H1 (cell line): ENCODE results near the gene C1orf210. TPM values are rescaled to one million over a fixed set of nuclear protein-coding genes. Genes with fewer than 3 reads are reported as not detected.

Experiments
- CTCF ChIA-PET: fragments of 300-600 bp; sonication (Branson Sonifier 250); formaldehyde crosslinking; loops from one replicate; lab custom pipeline; 2021; ENCODE audit not compliant: partially characterized antibody; lab: Charles Lee
- POLR2A ChIA-PET: fragments of 300-600 bp; sonication (Branson Sonifier 250); formaldehyde crosslinking; loops from one replicate; lab custom pipeline; 2021; ENCODE audit warnings: inconsistent platforms; ENCODE audit not compliant: partially characterized antibody; lab: Charles Lee
- DNase-seq, 2 experiments: peaks; one replicate each; pipeline versions ENCODE4 v3.0.0 to v3.0.0-alpha.2; 2010 to 2022; ENCODE audit warnings: low spot score in 2 of 2, low read depth in 1 of 2, mixed read lengths in 1 of 2
- FAIRE-seq: peaks from 2 replicates; lab custom pipeline; 2011; peaks lifted over from hg19 to GRCh38; lab: Jason Lieb, UNC
- H2AFZ ChIP-seq: 2 replicates; pipeline ENCODE4 v1.8.1; 2012; ENCODE audit warnings: low read length, inconsistent platforms
- H2AK5ac ChIP-seq: 2 replicates; pipeline ENCODE4 v1.6.1; 2013; ENCODE audit warnings: low read depth, low read length
- H2BK120ac ChIP-seq: replicated peaks from 2 replicates; pipeline ENCODE3; 2013; ENCODE audit warnings: low read depth, low read length, inconsistent platforms
- H2BK12ac ChIP-seq: 2 replicates; pipeline ENCODE4 v1.6.1; 2013; ENCODE audit warnings: low read depth, low read length
- H2BK15ac ChIP-seq: 2 replicates; pipeline ENCODE4 v1.6.1; 2013; ENCODE audit warnings: low read length
- H2BK20ac ChIP-seq: 2 replicates; pipeline ENCODE4 v1.6.1; 2013; ENCODE audit warnings: low read length
- H2BK5ac ChIP-seq: 2 replicates; pipeline ENCODE4 v1.6.1; 2013; ENCODE audit warnings: low read depth, low read length
- H3K14ac ChIP-seq: 2 replicates; pipeline ENCODE4 v1.6.1; 2013; ENCODE audit warnings: inconsistent platforms; ENCODE audit not compliant: insufficient read length
- H3K18ac ChIP-seq: 2 replicates; pipeline ENCODE4 v1.6.1; 2013; ENCODE audit warnings: low read length; ENCODE audit errors: extremely low read depth
- H3K23ac ChIP-seq: 2 replicates; pipeline ENCODE4 v1.6.1; 2013; ENCODE audit warnings: inconsistent platforms; ENCODE audit not compliant: insufficient read length
- H3K23me2 ChIP-seq: 2 replicates; pipeline ENCODE4 v1.6.1; 2013; ENCODE audit warnings: low read depth, low read length
- H3K27ac ChIP-seq: 2 replicates; pipeline ENCODE4 v1.6.1; 2011; ENCODE audit warnings: low read depth, low read length, inconsistent platforms
- H3K27me3 ChIP-seq, 4 experiments: replicated peaks in 1 of 4; 1 replicate in 1 of 4; 2 replicates in 3 of 4; pipeline versions ENCODE4 v1.6.1 to v1.8.1; 2011 to 2013; ENCODE audit warnings: low read length in 3 of 4, mild to moderate bottlenecking in 3 of 4, inconsistent platforms in 2 of 4, mixed read lengths in 2 of 4, moderate library complexity in 1 of 4; ENCODE audit not compliant: control insufficient read depth in 3 of 4, insufficient read depth in 3 of 4; ENCODE audit errors: extremely low read depth in 1 of 4
- H3K36me3 ChIP-seq, 4 experiments: 2 replicates each; pipeline versions ENCODE4 v1.6.1 to v1.8.1; 2011 to 2013; ENCODE audit warnings: mild to moderate bottlenecking in 4 of 4, low read length in 3 of 4, moderate library complexity in 2 of 4, control low read depth in 1 of 4, inconsistent platforms in 1 of 4; ENCODE audit not compliant: insufficient read depth in 4 of 4, control insufficient read depth in 2 of 4
- H3K4ac ChIP-seq: replicated peaks from 2 replicates; pipeline ENCODE3; 2013; ENCODE audit warnings: low read length, low read depth, mixed read lengths, inconsistent platforms; ENCODE audit not compliant: insufficient read length
- H3K4me1 ChIP-seq, 4 experiments: replicated peaks in 1 of 4; 1 replicate in 1 of 4; 2 replicates in 3 of 4; pipeline versions ENCODE4 v1.6.1 to v1.8.1; 2011 to 2013; ENCODE audit warnings: low read length in 3 of 4, inconsistent platforms in 2 of 4, mixed read lengths in 1 of 4; ENCODE audit not compliant: insufficient read depth in 4 of 4, control insufficient read depth in 3 of 4
- H3K4me2 ChIP-seq, 2 experiments: 2 replicates each; pipeline versions ENCODE4 v1.6.1 to v1.8.1; 2011 to 2013; ENCODE audit warnings: low read depth in 2 of 2, low read length in 2 of 2, control low read depth in 1 of 2, inconsistent platforms in 1 of 2, mild to moderate bottlenecking in 1 of 2; ENCODE audit not compliant: insufficient read depth in 1 of 2
- H3K4me3 ChIP-seq, 4 experiments: fragments of 200-600, 300-600 bp in 1 of 4; sonication (generic), shearing (Covaris generic), sonication (Bioruptor Twin) in 1 of 4; 2 replicates each; pipeline versions ENCODE4 v1.5.1 to v1.8.1; 2011 to 2016; ENCODE audit warnings: low read length in 4 of 4, low read depth in 3 of 4, control low read depth in 2 of 4, inconsistent platforms in 2 of 4, mild to moderate bottlenecking in 2 of 4, mixed read lengths in 1 of 4, moderate library complexity in 1 of 4; ENCODE audit not compliant: insufficient read depth in 2 of 4; ENCODE audit errors: extremely low read depth in 1 of 4
- H3K56ac ChIP-seq: replicated peaks from 2 replicates; pipeline ENCODE3; 2013; ENCODE audit warnings: low read depth, mild to moderate bottlenecking, mixed read lengths, low read length, inconsistent platforms; ENCODE audit not compliant: insufficient read length
- H3K79me1 ChIP-seq: 2 replicates; pipeline ENCODE4 v1.6.1; 2013; ENCODE audit warnings: low read depth, low read length, control low read depth
- H3K79me2 ChIP-seq, 2 experiments: 2 replicates each; pipeline versions ENCODE4 v1.6.1 to v1.8.1; 2012 to 2013; ENCODE audit warnings: low read length in 2 of 2, mild to moderate bottlenecking in 2 of 2, inconsistent platforms in 1 of 2; ENCODE audit not compliant: insufficient read depth in 2 of 2, control insufficient read depth in 1 of 2
- H3K9ac ChIP-seq, 4 experiments: replicated peaks in 1 of 4; 1 replicate in 1 of 4; 2 replicates in 3 of 4; pipeline versions ENCODE4 v1.6.1 to v1.8.1; 2011 to 2013; ENCODE audit warnings: low read depth in 3 of 4, low read length in 3 of 4, control low read depth in 2 of 4, mild to moderate bottlenecking in 2 of 4, moderate library complexity in 2 of 4, inconsistent platforms in 1 of 4; ENCODE audit errors: extremely low read depth in 1 of 4
- H3K9me3 ChIP-seq, 2 experiments: 2 replicates each; pipeline versions ENCODE4 v1.6.1 to v1.8.1; 2012 to 2013; ENCODE audit warnings: mild to moderate bottlenecking in 2 of 2, moderate library complexity in 2 of 2, control low read depth in 1 of 2, inconsistent platforms in 1 of 2, low read depth in 1 of 2, low read length in 1 of 2, mixed read lengths in 1 of 2; ENCODE audit not compliant: insufficient read depth in 2 of 2
- H4K20me1 ChIP-seq, 2 experiments: replicated peaks in 1 of 2; 2 replicates each; pipeline versions ENCODE3 to v1.8.1; 2011 to 2013; ENCODE audit warnings: inconsistent platforms in 2 of 2, low read length in 2 of 2, mild to moderate bottlenecking in 1 of 2; ENCODE audit not compliant: insufficient read depth in 2 of 2, control insufficient read depth in 1 of 2
- H4K5ac ChIP-seq: 2 replicates; pipeline ENCODE4 v1.6.1; 2013; ENCODE audit warnings: low read length, low read depth, mixed read lengths, inconsistent platforms; ENCODE audit not compliant: insufficient read length
- H4K8ac ChIP-seq: 2 replicates; pipeline ENCODE4 v1.8.0; 2013; ENCODE audit warnings: mild to moderate bottlenecking, moderate library complexity, low read length, inconsistent platforms; ENCODE audit not compliant: insufficient read depth; ENCODE audit errors: extremely low read depth
- H4K91ac ChIP-seq: replicated peaks from 2 replicates; pipeline ENCODE3; 2013; ENCODE audit warnings: low read length, mixed read lengths, inconsistent platforms; ENCODE audit not compliant: insufficient read length
- CBX8 ChIP-seq: fragments of 300-800, 300-1000 bp; sonication (generic); IDR thresholded peaks from 2 replicates; pipeline ENCODE4 v1.7.1; 2016; ENCODE audit warnings: low read depth, low read length, borderline replicate concordance
- WGBS, 2 experiments: shearing (Covaris generic) in 1 of 2; methylation state at CpG; one replicate each; pipeline versions ENCODE4 v1.1.6 to v1.1.7; 2013 to 2015; ENCODE audit warnings: low lambda C conversion rate in 2 of 2, mixed read lengths in 2 of 2, inconsistent platforms in 1 of 2, low coverage in 1 of 2, missing lambda C conversion rate in 1 of 2; ENCODE audit not compliant: insufficient replicate concordance in 2 of 2, insufficient coverage in 1 of 2, insufficient read length in 1 of 2; ENCODE audit errors: extremely low coverage in 1 of 2, missing lambda C conversion rate in 1 of 2; 5-methylcytosine and 5-hydroxymethylcytosine counted together
- polyA plus RNA-seq, 7 experiments: library from polyadenylated mRNA; depleted of rRNA in 3 of 7; stranded (reverse) in 5 of 7; unstranded in 2 of 7; fragments of >200 nt in 5 of 7; fragments of 200-250 nt in 2 of 7; gene quantifications; 1 replicate in 5 of 7; 2 replicates in 1 of 7; 4 replicates in 1 of 7; pipeline versions ENCODE4 v1.2.1 to v1.2.3, GENCODE V29; 2011 to 2013; ENCODE audit warnings: missing spikeins in 2 of 7, mixed read lengths in 2 of 7
- total RNA-seq: library from RNA; stranded (reverse); fragmentation: NEBNext Ultra II Directional; extraction: Animal tissue kit (Norgen Biotek cat#: 25700); gene quantifications from 2 replicates; pipeline ENCODE4 v1.2.1, GENCODE V29; 2021
- TF ChIP-seq, protein P1 (sequence below): IDR thresholded peaks from 2 replicates; pipeline ENCODE4 v1.6.1; 2012; ENCODE audit warnings: low read length, inconsistent platforms
- TF ChIP-seq, protein P2 (sequence below), 3 experiments: IDR thresholded peaks; 1 replicate in 2 of 3; 2 replicates in 1 of 3; pipeline versions ENCODE4 v1.5.1 to v1.6.1; 2011; ENCODE audit warnings: low read length in 3 of 3, mild to moderate bottlenecking in 3 of 3, inconsistent platforms in 2 of 3, low read depth in 1 of 3, moderate library complexity in 1 of 3; ENCODE audit not compliant: insufficient read depth in 1 of 3; ENCODE audit errors: control extremely low read depth in 1 of 3

Gene C1orf210
- total and polyA plus RNA-seq, 2 of the 8 experiments (the other 6 are each of a cell fraction or from before 2014, with no cell fraction given), result 12.0 to 27.9 TPM

DNA sequence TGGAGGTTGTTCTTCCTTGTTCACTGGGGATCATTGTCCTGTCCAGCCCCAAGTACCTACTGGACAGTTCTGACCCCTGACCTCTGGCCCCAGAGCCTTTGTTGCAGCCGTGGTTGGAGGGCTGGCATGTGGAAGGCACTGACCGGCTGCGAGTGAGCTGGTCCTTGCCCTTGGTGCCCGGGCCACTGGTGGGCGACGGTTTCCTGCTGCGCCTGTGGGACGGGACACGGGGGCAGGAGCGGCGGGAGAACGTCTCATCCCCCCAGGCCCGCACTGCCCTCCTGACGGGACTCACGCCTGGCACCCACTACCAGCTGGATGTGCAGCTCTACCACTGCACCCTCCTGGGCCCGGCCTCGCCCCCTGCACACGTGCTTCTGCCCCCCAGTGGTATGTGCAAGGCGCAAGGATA is 26.8 kb upstream of the C1orf210 start:
- no peak for FAIRE-seq
- no peak overlapping the region for H3K4me3 ChIP-seq
- 94% methylated on average over 19 of the region's 19 CpGs; no CpG with 5 or more reads in 1 of the 2 experiments for WGBS, 2 experiments
- TF ChIP-seq CBX8, result no peak
- TF ChIP-seq, protein P1, sequence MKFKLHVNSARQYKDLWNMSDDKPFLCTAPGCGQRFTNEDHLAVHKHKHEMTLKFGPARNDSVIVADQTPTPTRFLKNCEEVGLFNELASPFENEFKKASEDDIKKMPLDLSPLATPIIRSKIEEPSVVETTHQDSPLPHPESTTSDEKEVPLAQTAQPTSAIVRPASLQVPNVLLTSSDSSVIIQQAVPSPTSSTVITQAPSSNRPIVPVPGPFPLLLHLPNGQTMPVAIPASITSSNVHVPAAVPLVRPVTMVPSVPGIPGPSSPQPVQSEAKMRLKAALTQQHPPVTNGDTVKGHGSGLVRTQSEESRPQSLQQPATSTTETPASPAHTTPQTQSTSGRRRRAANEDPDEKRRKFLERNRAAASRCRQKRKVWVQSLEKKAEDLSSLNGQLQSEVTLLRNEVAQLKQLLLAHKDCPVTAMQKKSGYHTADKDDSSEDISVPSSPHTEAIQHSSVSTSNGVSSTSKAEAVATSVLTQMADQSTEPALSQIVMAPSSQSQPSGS, result no peak
- TF ChIP-seq, protein P2, sequence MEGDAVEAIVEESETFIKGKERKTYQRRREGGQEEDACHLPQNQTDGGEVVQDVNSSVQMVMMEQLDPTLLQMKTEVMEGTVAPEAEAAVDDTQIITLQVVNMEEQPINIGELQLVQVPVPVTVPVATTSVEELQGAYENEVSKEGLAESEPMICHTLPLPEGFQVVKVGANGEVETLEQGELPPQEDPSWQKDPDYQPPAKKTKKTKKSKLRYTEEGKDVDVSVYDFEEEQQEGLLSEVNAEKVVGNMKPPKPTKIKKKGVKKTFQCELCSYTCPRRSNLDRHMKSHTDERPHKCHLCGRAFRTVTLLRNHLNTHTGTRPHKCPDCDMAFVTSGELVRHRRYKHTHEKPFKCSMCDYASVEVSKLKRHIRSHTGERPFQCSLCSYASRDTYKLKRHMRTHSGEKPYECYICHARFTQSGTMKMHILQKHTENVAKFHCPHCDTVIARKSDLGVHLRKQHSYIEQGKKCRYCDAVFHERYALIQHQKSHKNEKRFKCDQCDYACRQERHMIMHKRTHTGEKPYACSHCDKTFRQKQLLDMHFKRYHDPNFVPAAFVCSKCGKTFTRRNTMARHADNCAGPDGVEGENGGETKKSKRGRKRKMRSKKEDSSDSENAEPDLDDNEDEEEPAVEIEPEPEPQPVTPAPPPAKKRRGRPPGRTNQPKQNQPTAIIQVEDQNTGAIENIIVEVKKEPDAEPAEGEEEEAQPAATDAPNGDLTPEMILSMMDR (IDR thresholded peaks at IDR 0.05; ENCODE audit: control extremely low read depth in 1 of 3, insufficient read depth in 1 of 3, low read depth in 1 of 3, low read length in 3 of 3), result no peak

More for the DNA sequence above, 26.8 kb upstream of the C1orf210 start:
- ChIA-PET CTCF (interaction anchor here (0.8 to 1.5 kb wide), 5 partner anchors 11 to 241 kb away, joined by 3 to 4 read pairs (median 3); no protein-coding TSS in a partner anchor), POLR2A (no interaction called here)
- Histone ChIP-seq H2BK5ac (no peak overlapping the region), H3K9ac (no peak overlapping the region), H4K20me1 (no peaks in the 10 kb centered on the region), H2BK12ac (no peak overlapping the region), H3K4ac (no peak overlapping the region), H3K36me3 (no peaks in the 10 kb centered on the region), H2BK15ac (no peak overlapping the region), H3K4me2 (no peak overlapping the region), H3K18ac (no peak overlapping the region), H3K4me1 (no peaks in the 10 kb centered on the region), H2AFZ (no peak overlapping the region), H3K23me2 (no peaks in the 10 kb centered on the region), H3K27me3 (no peaks in the 10 kb centered on the region; a peak in 1 of 7 replicates), H3K27ac (no peak overlapping the region), H4K91ac (no peak overlapping the region), H3K79me2 (no peaks in the 10 kb centered on the region), H3K56ac (no peak overlapping the region), H4K8ac (no peak overlapping the region), H2AK5ac (no peak overlapping the region), H4K5ac (no peak overlapping the region), H3K14ac (no peak overlapping the region), H2BK120ac (no peak overlapping the region), H3K79me1 (no peaks in the 10 kb centered on the region), H3K9me3 (no peaks in the 10 kb centered on the region), H3K23ac (no peak overlapping the region), H2BK20ac (no peak overlapping the region)
- DNase-seq, result no peak
